ENCODE data around the gene VSIR.

The VSIR gene

DNA sequence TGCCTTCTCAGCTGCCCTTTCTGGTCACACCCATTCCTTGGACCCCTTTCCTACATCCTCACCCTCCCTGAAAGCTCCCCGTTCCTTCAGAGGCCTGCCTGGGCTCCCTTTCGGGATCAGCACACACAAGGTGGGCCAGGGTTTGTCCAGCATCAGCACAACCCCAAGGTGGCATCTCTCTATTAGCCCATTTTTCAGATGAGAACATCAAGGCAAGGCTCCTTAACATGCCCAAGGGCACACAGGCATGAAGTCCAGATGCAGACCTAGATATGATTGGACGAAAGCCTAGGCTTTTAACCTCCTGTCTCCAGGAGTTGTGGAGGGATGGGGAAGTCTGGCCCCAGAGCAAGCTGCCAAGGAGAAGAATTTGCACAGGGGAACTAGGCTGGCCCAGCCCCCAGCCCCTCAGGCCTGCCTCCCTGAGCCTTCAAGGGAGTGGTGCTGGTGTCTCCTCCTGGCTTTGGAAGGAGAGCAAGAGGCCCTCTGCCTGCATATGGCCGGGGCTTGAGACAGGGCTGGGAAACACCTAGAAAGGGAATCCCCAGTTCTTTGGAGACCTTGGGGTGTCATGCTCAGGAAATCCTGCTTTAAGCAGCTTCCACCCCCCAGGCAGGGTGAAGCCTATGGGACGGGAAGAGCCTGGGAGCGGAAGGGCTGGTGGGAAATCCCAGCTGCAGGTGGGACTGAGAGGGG is 9.0 kb upstream of the VSIR start:
- no peak for DNase-seq

DNA sequence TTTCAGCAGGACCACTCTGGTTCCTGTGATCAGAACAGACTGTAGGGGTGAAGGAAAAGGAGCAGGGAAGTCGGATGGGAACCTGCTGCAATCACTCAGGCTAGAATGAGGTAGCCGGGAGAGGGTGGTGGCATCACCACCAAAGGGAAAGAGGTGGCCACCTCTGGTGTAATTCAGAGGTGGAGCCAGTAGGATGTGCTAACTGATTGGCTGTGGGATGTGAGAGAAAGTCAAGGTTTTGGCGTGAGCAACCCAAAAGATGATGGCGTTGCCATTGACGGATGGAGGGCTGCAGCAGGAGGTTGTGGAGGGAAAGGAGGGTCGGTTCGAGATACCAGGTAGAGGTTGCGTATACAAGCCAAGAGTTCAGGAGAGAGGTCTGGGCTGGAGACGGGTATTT is 7.4 kb upstream of the VSIR start:
- no peak for DNase-seq

DNA sequence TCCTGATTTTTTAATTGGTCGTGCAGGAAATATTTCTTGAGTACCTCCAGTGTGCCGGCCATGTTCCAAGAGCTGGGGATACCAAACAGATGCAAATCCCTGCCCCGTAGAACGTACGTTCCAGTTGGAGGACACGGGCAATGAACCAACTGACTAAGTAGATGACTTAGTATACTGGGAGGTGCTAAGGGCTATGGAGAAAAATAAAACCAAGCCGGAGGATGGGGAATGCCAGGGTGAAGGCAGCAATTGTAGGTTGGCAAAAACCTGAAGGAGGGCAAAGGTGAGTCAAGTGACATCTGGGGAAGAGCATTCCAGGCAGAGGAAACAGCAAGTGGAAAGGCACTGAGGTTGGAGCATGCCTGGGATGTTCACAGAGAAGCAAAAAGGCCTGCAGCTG is 6.8 kb upstream of the VSIR start:
- DNase-seq = no peak

DNA sequence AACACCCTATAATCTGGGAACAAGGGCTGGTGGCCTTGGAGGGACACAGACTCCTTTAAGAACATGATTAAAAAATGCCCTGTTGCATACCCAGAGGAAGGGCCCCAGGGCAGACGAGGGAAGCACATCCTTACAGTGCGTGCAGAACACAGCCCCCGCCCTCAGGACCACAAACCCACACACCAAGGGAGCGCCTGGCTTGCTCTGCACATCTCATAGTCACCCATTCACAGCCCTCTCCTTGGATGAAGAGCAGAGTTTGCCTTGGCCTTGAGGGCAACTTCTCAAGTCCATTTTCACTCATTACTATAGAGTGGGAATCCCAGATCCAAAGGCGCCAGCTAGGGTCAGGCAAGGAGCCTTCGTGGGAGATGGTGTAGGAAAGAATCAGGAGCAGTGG is 6.3 kb upstream of the VSIR start:
- DNase-seq = no peak

DNA sequence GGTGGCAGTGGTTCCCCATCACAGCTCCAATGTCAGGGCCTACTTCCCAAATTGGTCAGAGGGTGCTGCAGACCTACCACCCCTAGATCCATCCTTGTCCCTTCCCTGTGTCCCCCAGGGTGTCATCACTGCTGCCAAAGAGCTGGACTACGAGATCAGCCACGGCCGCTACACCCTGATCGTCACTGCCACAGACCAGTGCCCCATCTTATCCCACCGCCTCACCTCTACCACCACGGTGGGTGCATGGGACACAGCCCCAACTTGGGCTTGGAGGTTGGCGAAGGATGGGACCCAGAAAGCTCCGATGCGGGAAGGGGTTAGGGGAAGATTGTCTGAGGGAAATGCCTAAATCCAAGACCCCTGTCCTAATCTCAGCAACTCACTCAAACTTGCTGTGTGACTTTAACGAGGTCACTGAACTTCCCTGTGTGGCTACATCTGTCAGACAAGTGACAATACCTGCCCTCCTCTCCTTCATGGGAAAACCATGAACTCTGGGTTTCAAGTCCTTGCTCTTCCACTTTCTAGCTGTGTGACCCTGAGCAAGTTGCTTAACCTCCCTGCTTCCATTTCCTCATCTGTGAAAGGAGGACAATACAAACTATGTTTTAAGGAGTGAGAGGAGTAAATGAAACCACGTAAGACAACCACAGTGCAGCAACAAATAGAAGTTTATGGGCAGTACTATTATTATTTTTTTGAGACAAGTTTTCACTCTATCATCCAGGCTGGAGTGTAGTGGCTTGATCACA is 4.9 kb upstream of the VSIR start:
- no peak for DNase-seq

DNA sequence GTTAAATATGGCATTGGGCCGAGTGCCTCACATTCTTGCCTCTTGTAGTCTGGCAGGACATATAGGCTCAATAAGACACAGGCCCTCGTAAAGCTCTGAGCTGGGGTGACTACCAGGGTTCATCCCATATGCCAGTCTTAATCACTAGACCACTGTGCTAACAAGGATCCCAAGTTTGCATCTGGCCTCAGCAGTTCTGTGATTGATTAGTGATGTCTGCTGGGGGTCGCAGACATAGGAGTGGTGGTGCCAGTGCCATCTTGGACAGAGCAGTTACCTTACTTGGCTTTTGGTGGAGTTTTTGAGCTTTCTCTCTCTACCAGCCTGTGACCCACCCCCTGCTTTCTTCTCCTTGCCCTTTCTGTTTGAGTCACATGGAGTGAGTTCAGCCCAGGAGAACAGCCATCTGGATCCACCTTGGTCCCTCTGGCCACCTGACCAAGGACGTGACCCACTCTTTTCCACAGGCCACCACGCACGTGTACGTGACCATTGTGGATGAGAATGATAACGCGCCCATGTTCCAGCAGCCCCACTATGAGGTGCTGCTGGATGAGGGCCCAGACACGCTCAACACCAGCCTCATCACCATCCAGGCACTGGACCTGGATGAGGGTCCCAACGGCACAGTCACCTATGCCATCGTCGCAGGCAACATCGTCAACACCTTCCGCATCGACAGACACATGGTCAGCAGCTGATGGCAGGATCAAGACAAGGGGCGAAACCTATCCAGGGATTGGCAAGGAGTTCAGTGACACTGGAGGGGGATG is 4.1 kb upstream of the VSIR start:
- no peak for DNase-seq

DNA sequence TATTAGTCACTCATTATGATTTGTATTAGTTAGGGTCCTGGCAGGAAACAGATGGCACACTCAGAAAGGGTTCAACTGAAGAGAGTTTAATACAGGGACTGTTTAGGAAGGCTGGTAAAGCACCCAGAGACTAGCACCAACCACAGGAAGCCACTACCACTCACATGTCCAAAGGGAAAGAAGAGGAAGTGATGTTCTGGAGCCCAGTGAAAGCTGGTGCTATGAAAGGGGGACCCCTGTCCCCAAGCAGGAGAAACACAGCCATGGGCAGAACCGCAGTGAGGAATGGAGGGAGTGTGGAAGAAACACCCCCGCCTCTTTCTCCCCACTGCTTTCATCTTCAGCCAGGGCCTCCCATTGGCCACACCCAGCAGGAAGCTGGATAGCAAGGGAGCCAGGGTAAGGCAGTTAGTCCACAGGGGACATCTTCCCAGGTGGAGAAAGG is 3.2 kb upstream of the VSIR start:
- DNase-seq = no peak

DNA sequence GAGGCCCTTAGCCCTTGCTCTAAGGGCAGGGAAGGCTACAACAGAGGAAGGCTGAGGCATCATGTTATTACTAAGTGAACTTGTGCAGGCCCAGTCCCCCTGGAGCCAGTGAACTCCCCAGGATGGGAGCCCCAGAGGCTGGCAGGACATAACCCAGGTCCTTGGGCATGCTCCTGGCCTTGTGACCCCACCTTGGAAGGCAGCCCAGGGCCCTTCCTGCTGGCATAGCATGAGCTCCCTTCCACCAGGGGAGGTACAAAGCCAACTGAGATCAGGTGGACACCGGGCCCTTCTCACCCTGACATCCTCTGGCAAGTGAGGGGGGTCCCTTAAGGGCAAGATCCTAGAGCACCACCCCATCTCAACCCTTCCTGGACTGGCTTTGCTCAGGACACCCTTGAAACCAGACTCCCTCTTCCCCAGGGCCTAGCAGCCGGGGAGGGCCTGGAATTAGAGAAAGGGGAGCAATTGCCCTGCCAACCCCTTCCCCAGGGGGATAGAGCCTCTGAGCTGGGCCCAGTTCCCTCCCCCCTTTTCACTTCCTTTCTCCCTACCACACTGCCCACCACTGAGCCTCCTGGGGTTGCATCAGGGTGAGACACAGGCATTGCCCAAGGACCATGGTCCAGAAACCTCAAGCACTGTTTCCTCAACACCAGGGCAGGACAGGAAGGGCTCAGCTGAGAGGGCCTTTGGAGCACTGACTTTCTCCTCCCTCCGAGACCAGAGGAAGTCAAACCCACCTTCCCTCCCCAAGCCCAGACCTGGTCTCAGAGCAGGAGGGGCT is 1.8 kb upstream of the VSIR start:
- DNase-seq = no peak

DNA sequence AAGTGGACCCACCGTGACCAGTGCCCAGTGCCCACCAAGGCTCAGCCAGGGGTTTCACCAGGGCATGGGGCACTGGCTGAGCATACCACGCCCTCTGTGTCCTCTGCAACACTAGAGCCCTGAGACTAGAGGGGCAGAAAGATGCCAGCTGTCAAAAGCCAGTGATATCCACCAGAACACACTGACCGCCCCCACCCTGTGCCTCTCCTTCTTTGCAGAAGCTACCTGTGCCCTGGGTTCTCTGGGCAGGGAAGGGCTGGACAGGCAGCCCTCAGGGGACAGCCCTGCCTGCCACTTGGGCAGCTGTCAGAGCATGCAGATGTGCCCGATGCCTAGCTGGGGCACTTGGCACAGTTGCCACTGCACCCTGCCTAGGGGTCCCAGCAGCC is 494 bp downstream of the VSIR start:
- DNase-seq = no peak

DNA sequence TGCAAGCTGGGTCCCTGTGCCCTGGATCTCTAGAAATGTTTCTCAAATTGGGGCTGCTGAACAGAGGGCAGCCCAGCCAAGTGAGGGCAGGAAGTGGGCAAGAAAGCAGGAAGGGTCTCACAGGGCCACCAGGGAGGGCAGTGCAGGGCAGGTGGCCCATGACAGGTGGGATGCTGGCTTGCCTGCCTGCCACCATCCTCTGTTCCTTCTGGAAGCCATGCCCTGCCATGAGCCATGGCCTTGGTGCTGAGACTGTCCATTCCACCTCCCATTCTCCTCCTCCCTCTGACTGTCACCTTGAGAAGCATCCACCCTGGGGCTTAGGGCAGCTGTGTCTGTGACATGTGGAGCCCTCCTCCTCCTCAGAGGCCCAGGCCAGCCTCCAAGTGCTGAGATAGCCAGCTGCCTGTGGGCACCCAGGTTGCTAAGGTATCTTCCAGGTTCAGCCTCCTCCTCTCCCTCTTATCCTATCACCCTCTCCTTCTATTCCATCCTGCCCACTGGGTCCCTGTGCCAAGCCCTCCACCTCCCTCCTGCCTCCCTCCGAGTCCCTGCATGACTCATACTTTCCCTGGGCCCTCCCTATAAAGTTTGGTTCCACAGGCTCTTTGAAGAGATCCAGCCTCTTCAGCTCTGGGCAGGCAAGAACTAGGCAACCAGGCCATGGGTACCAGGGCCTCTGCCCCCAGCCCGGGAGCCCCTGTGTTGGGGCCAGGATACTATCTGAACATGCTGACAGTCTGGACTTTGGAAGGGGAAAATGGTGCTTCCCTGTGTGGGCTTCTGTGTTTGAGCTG is 1.3 kb downstream of the VSIR start:
- DNase-seq = no peak

DNA sequence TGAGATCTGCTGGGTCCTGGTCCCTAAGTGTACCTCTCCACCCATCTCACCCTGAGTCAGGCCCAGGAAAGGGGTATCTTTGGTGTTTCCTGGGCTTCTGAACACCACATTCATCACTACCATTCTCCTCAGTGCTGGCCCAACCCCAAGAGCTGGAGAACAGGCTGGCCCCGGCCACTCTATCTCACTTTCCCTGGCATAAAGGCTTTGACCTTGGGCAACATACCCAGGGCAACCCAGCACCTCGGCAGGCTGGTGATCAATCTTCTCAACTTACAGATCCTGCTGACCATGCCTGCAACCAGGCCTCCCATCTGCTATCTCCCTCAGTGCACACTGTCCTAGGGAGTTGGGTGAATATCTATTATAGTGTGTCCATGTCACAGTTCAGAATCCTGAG is 2.1 kb downstream of the VSIR start:
- DNase-seq = no peak

DNA sequence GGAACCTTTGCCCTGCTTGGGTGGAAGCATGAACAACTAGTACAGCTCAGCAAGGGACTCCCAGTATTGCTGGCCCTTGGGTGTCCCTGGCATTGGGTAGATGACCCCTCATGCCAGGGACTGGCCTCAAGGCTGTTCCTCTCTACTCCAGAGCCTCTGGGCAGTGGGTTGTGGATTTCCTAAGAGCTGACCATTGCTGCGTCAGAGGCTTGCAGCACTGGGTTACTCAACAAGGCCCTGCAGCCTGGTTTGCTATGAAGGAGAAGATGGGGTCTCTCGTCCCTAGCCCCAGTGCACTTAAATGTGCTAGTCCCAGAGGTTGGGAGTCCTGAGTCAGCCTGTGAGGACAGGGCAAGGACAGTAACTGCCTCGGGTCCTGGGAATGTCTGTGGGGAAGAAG is 2.5 kb downstream of the VSIR start:
- DNase-seq = no peak

DNA sequence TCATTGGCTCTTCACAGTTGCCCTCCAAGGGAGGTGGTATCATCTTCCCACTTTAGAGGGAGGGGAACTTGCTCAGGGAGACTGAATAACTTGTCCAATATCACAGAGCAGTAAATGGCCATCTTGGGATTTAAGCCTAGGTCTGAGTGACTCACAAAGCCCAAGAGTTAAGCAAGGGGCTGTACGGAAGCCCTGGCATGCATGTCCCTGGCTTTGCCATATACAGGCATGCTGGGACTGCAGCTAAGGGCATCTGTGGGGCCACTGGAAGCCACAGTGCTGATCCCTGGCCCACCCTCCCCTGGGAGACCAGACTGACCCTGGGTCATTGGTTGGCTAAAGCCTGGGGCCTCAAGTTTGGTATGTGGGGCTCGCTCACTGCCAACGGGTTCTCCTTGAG is 3.1 kb downstream of the VSIR start:
- DNase-seq = no peak

DNA sequence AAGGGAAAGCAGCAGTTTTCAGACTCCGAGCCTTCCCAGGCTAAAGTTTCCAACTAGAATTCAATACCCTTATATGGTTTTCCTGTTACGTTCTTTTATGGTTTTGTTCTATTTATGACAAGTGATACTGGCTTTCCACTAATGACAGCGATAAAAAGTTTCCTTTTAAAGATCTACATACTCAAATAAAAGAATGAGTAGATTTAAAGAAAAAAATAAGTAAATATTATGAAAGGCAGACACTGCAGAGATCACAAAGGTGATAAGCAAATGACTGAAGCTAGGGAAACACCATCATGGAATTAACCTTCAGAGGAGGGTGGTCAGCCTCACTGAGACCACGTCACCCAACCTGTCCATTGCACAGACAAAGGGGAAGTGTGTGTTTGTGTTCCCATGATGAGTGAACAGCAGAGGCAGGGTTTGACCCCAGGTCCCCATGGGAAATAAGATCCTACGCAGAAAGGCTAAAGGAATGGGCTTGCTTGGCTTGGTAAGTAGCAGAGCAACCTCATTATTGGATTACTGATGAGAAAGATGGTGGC is 4.0 kb downstream of the VSIR start:
- DNase-seq = no peak

DNA sequence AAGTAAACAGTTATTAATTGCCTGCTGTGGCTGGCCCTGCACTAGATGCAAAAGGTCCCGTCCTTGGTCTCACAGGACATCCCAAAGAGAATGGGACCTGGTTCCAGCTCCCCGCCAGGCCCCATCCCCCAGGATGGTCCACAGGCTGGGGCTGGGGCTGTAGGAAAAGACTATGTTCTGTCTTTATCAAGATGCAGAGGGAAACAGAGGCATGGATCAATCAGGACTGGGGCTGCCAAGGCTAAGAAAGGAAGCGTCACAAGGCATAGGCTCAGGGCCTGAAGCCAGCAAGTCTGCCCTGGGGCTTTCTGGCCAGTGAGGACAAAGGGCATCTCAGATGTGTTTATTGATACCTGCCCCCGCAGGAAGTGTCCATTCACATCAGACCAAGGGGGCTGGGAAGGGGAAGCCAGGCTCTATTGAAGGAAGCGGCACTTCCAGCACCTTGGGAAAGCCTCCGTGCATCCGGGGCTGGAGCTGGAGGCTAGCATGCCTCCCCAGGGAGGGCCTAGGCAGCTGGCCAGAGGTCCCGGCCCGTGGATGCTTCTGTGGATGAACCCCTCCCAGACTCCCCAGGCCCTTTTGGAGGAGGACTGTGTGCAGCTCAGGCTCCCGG is 5.8 kb downstream of the VSIR start:
- no peak for DNase-seq

DNA sequence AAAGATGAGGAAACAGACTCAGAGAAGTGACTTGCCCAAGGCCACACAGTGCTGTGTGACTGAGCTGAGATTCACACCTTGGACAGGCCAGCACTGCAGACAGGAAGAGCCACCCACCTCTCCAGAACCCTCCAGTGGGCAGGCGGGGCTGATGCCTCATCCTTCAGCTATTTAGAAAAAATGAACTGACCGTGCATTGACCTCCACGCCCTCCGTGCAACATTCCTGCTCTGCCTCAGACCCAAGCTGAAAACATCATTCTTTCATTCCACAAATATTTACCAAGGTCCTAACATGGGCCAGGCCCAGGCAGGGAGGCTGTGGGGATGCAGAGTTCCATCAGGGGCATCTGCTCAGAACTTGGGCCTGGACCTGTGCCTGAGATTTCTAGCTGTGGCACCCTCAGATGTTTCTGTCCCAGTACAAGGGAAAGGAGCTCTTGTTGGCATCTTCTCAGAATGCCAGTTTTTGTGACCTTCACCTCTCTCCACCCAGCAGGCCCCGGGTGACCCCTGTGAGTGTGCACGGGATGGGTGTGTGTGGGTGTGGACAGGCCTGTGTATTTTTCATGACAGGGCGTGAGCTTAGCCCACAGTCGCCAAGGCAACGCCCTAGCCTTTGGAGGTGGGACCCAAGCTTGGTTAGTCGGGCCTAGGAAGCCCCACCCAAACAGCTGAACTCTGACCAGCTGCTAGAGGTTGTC is 6.5 kb downstream of the VSIR start:
- DNase-seq = no peak

DNA sequence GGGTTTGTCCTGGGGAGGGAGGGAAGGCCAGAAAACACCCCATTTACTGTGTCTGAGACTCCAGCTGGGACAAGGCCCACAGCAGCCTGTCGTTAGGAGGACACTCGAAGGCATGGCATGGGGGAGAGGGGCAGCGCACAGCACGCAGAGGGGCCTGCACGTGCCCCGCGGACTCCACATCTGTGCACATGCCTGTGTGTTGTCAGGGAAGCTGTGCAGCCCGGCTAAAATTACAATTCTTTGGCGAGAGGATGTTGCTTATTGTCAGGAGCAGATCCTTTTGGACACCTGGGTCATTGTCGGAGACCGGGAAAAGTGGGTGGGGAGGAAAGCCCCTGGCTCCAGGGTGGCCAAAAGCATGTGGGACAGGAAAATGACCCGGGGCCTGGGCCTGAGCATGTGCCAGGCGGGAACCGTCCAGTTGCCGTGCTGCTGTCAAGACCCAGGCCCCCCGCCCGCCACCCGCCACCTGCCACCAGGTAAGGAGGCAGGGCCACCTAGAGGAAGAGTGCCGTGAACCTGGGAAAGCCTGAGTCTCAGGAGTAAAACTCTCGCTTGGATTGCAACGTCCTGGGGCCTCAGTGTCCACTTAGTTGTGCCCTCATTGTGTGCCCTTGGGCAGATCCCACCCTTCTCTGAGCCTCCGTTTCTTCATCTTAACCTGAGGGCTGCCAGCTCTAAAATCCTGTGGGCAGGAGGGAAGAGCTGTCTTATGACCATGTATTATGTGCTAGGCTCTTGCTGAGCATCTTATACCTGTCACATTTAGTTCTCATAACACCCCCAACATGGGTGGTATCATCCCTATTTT is 7.2 kb downstream of the VSIR start:
- DNase-seq = no peak

DNA sequence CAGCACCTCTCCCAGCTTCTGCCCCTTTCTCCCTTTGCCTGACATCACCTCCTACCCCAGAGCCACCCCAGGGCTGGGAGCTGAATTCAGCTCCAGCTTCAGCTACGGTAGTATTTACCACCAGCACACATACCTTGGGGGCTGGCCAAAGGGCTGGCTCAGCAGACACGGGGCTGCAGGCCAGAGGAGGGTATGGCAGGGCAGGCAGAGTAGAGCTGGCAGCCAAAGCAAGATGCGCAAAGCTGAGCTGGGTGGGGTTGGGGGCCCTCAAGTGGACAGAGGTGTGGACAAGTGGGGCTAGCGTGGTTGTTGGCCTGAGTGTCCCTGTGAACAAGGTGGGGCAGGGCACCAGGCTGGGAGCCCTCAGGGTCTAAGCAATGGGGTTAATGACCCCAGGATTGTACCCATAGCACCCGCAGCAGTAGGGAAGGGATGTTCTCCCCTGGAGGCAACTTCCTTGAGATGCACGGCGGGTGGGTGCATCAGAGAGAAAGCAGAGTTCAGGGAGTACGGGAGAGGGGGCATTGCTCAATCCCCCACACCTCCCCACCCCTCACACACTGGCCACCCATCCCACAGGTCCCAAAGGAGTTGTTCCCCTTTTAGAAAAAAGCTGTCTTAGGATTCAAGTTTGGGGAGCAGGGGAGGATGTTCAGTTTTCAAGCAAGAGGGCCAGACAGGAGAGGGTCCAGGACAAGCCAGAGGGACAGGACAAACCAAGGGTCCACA is 8.0 kb downstream of the VSIR start:
- no peak for DNase-seq
